ENCODE results near the gene ARFGEF3.

Gene ARFGEF3

DNA sequence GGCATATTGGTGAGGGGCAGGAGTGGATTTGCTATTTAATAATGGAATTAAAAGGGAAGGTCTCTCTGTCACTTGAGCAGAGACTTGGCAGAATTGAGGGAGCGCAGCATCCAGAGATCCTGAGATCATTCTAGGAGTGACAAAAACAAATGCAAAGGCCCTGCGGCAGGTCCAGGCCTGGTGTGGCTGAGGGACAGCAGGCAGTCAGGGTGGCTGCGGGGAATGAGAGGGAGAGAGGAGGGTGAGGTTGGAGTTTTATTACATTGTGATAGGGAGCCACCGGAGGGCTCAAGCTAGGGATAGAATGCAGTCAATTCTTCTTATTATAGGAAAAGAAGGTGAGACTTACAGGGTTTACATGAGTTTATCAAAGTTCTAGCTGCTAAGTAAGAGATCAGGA is 116.1 kb downstream of the ARFGEF3 start:
- no peak for DNase-seq (ENCODE audit: low spot score)

- DNase-seq (ENCODE audit: low spot score), result peak; percentile 63
Measured at GRCh38 chr6:138278326-138278725, 116.6 kb downstream of the ARFGEF3 start.

- no peak for DNase-seq (ENCODE audit: low spot score)
Measured at GRCh38 chr6:138285800-138286199, 124.1 kb downstream of the ARFGEF3 start.

DNA sequence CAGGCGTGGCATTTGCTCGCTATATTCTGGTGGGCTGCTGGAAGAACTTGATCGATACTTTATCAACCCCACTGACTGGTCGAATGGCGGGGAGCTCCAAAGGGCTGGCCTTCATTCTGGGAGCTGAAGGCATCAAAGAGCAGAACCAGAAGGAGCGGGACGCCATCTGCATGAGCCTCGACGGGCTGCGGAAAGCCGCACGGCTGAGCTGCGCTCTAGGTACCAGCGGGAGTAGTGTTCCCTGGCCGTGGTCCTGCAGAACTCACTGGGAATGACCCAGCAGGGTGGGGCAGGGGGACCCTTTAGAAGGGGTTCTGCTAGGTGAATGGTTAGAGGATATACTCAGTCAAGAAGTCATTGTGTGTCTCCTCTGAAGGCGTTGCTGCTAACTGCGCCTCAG is 125.0 kb downstream of the ARFGEF3 start:
- DNase-seq (ENCODE audit: low spot score), result no peak

DNA sequence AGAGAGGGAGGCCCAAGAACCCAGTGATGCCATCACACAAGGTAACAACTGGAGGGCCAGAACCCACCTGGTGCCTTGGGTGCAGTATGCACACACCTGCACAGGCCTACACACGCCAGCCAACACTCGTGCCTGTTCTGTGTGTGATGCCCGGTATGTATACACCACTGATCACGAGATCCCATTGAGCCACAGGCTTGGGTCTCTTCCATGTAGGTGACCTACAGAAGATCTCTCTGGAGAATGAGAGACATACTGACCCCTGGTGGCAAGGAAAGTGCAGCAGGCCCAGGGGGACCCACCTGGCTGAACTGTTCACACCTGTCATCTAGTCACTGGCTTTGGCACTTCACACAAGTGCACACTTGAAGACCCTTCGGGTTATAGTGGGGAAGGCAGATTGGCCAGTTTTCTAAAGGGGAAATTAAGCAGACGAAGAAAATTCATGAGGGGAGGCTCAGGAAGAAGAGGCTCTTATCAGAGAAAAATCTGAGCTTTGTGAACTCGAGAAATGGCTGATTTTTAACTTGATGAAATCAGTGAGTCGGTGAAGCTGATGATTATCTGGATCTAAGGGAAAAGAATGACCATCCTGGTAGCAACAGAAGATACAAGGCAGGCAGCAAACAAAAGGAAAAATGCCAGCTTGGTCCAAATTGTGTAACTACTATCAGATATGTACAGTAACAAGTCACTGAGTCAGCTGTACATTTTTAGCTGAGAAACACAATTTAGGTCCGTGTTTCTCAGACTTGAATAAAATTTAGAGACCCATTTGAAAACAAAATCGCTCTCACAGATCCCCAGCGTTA is 125.6 kb downstream of the ARFGEF3 start:
- DNase-seq (ENCODE audit: low spot score), result no peak

DNA sequence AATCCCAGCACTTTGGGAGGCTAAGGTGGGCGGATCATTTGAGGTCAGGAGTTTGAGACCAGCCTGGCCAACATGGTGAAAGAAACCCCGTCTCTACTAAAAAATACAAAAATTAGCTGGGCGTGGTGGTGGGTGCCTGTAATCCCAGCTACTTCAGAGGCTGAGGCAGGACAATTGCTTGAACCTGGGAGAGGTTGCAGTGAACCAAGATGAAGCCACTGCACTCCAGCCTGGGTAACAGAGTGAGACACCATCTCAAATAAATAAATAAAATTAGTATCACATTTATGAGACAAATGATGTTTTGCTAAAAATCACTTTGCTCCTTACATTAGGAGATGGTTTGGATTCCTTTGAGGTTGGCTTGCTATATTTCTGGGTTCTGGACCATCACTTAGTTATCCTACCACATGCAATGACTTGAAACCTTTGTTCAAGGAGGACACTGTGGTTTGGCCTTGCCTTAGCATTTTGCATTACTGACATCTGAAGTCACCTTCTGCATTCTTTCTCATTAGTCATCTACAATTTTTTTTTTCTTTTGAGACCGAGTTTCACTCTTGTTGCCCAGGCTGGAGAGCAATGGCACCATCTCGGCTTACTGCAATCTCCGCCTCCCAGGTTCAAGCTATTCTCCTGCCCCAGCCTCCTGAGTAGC is 126.8 kb downstream of the ARFGEF3 start:
- peak; percentile 81 for DNase-seq (ENCODE audit: low spot score)

- no peak for DNase-seq (ENCODE audit: low spot score)
Measured at GRCh38 chr6:138289739-138290138, 128.0 kb downstream of the ARFGEF3 start.

DNA sequence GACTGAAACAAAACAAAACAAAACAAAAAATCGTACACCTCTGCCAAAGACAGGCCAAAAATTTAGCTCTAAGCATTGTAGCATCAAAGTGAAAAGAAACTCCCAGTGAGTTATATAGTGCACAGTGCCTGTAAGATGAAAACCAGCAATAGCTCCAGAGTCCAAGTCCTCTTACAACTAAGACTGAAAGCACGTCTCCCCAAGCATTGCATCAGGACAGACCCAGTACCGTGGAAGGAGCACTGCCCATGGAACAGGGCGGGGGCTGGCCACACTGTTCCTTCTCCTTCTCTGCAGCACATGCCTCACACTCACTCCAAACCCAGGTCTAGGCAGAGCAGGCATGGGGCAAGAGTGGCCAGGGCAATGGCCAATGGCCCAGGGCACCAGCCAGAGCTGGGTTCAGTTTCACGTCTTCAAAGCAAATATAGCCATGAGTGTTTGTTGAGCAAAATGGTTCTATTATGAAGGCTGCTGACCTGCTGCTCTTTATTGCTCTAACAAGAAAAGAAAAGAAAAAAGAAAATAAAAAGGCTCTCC is 128.8 kb downstream of the ARFGEF3 start:
- no peak for DNase-seq (ENCODE audit: low spot score)

DNA sequence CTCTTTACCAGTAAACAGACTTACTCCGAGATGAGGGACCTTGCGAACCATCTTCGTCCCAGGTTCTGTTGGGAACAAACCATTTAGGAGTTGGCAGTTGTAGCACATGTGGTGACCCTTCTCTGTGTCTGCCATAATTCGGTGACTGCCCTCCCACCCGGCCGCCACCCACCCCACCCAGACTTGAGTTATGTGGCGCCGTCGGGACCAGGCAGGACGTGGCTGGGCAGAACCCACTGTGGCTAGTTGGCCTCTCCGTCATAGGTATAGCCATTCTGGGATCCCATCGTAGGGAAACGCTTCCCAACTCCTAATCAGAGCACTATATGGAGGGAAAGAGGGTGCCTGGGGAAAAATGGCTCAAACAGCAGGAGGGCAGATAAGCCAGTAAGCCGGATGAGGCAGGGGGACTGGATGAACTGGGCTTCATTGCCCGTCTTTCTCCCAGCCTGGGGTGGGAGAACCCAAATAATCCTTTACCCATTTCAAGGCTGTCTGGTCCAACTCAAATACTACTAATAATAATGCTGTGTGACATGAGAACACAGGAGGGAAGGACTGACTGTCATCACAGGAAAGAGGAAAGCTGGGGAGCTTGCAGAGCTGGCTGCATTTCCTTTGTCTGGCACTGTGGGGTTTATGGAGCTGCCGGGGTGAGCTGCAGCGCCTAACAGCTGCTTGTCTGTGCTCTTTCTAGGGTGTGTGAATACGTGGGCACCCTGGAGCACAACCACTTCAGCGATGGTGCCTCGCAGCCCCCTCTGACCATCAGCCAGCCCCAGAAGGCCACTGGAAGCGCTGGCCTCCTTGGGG is 129.5 kb downstream of the ARFGEF3 start:
- DNase-seq (ENCODE audit: low spot score), result no peak

- DNase-seq (ENCODE audit: low spot score), result no peak
Measured at GRCh38 chr6:138291849-138292181, 130.1 kb downstream of the ARFGEF3 start.

- DNase-seq (ENCODE audit: low spot score), result no peak
Measured at GRCh38 chr6:138292482-138292881, 130.7 kb downstream of the ARFGEF3 start.

GRCh38 chr6:138293428-138294395 is 132.0 kb downstream of the ARFGEF3 start:
- DNase-seq (ENCODE audit: low spot score), result peak; percentile 39

GRCh38 chr6:138296381-138296780 is 134.6 kb downstream of the ARFGEF3 start:
- no peak for DNase-seq (ENCODE audit: low spot score)

DNA sequence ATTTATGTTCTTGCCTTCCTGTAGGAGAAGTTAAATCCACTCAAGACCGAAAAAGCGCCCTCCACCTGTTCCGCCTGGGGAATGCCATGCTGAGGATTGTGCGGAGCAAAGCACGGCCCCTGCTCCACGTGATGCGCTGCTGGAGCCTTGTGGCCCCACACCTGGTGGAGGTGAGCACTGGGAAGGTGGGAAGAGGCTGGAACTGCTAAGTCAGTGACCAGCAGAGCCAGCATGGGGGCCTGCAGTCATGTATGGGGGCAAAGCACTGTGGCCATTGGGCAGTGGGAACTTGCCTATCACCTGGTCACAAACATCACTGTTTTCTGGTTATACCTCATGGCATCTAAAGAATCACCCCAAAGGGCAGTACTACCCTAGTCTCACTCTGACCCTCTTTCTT is 135.0 kb downstream of the ARFGEF3 start:
- DNase-seq (ENCODE audit: low spot score), result no peak

GRCh38 chr6:138297761-138298298 is 136.1 kb downstream of the ARFGEF3 start:
- DNase-seq (ENCODE audit: low spot score), result peak; percentile 41

DNA sequence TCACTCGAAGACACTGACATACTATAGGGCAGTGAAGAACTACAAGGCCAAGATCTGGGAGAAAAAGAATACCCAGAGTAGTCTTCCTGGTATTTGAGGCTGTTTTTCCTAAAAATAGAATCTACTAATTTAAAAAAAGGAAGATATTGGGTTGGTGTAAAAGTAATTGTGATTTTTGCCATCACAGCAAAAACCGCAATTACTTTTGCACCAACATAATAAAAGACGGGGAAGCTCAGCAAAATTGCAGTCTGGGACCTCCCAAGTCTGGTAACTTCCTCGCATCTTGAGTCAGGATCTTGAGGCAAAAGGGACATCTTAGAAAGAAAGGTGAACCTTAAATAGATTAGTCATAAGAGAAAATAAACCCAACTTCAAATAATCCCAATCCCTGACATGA is 138.7 kb downstream of the ARFGEF3 start:
- DNase-seq (ENCODE audit: low spot score), result no peak

- DNase-seq (ENCODE audit: low spot score), result no peak
Measured at GRCh38 chr6:138302554-138302953, 140.8 kb downstream of the ARFGEF3 start.

DNA sequence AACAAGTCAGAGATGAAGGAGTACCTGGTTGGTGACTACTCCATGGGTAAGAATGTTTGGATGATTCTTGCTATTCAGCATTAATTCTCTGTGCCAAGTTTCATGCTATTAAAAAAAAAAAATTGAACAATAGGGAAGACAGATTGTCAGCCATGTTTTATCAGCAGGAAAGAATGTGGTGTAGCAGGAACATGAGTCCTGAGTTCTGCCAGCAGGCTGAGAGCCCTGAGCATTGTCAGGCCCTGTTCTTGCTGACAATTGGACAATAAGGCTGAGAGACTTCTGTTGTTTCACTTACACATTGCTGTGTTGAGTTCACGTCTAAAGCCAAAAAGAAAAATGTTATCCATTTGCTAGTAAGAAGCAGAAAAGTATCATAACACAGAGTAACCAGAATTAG is 145.6 kb downstream of the ARFGEF3 start:
- no peak for DNase-seq (ENCODE audit: low spot score)

- peak; percentile 63 for DNase-seq (ENCODE audit: low spot score)
Measured at GRCh38 chr6:138307816-138308730, 146.3 kb downstream of the ARFGEF3 start.

DNA sequence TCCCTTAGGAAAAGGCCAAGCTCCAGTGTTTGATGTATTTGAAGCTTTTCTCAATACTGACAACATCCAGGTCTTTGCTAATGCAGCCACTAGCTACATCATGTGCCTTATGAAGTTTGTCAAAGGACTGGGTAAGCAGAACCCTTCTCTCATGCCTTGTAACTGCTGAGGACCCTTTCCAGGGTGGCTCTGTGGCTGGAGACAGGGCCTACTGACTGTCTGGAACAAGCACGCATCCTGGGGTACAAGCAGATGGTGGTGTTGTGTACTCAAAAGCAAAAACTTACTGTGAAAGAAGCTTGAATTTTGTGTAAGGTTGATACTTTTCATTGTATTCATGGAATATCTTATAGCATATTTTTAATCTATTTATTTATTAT is 147.0 kb downstream of the ARFGEF3 start:
- no peak for DNase-seq (ENCODE audit: low spot score)

Data from AG08395 (cell line).